ENCODE measurements around the gene SGMS2. TPM values are rescaled to one million over a fixed set of nuclear protein-coding genes. Genes with fewer than 3 reads are reported as not detected.

SGMS2 gene
- total and polyA plus RNA-seq, 2 experiments from 2014 or later, result 35.3 to 116 TPM

GRCh38 chr4:107800706-107801105 lies 24.0 kb upstream of the SGMS2 start:
- H3K4me2 ChIP-seq (ENCODE audit: unreplicated experiment), result no peak overlapping the region
- no peak overlapping the region for H3K4me3 ChIP-seq
- H3K9me3 ChIP-seq (ENCODE audit: low read depth), result no peaks in the 10 kb centered on the region
- WGBS, 2 experiments (ENCODE audit: low coverage in 1 of 2, low lambda C conversion rate in 2 of 2, missing lambda C conversion rate in 2 of 2), result 20 to 43% methylated on average over 1 of the region's 1 CpG
- no peaks in the 10 kb centered on the region for H3K36me3 ChIP-seq (ENCODE audit: low read depth)
- peaks cover 24% of the 10 kb centered on the region for H3K27me3 ChIP-seq (replicated peaks; ENCODE audit: insufficient read depth)
- no peaks in the 10 kb centered on the region for H4K20me1 ChIP-seq (ENCODE audit: insufficient read depth)
- H3K9ac ChIP-seq, result no peak overlapping the region
- H3K27ac ChIP-seq, result no peak overlapping the region
- H3K79me2 ChIP-seq (ENCODE audit: insufficient read depth), result no peaks in the 10 kb centered on the region
- H3K4me1 ChIP-seq (ENCODE audit: insufficient read depth), result peaks cover 13% of the 10 kb centered on the region
- DNase-seq, result no peak
- in situ Hi-C loops (cut with MboI), result no loop called here
- H3F3A ChIP-seq (ENCODE audit: insufficient read depth), result peaks cover 17% of the 10 kb centered on the region
- no peak overlapping the region for H2AFZ ChIP-seq
- H3K9me2 ChIP-seq (ENCODE audit: insufficient read depth), result no peaks in the 10 kb centered on the region
- TF ChIP-seq EZH2phosphoT487 (IDR thresholded peaks at IDR 0.05; ENCODE audit: insufficient read depth, low read depth), result no peak

- Histone ChIP-seq H3K36me3 (ENCODE audit: low read depth) (no peaks in the 10 kb centered on the region), H3K9ac (no peak overlapping the region), H2AFZ (no peak overlapping the region), H3K9me3 (ENCODE audit: low read depth) (no peaks in the 10 kb centered on the region), H3K9me2 (ENCODE audit: insufficient read depth) (no peaks in the 10 kb centered on the region), H3K79me2 (ENCODE audit: insufficient read depth) (no peaks in the 10 kb centered on the region), H3K27me3 (replicated peaks; ENCODE audit: insufficient read depth) (peaks cover 15% of the 10 kb centered on the region), H3F3A (ENCODE audit: insufficient read depth) (peaks cover 17% of the 10 kb centered on the region), H3K4me2 (ENCODE audit: unreplicated experiment) (no peak overlapping the region), H3K27ac (no peak overlapping the region), H3K4me3 (no peak overlapping the region), H3K4me1 (ENCODE audit: insufficient read depth) (peaks cover 13% of the 10 kb centered on the region), H4K20me1 (ENCODE audit: insufficient read depth) (no peaks in the 10 kb centered on the region)
- WGBS, 2 experiments (ENCODE audit: low coverage in 1 of 2, low lambda C conversion rate in 2 of 2, missing lambda C conversion rate in 2 of 2), result 58 to 67% methylated on average over 1 of the region's 1 CpG
- in situ Hi-C loops (cut with MboI), result no loop called here
- TF ChIP-seq EZH2phosphoT487 (IDR thresholded peaks at IDR 0.05; ENCODE audit: insufficient read depth, low read depth) (no peak), EZH2 (IDR thresholded peaks at IDR 0.05; ENCODE audit: insufficient read depth, poor library complexity, severe bottlenecking) (no peak)
- DNase-seq, result peak; percentile 76
These were observed 22.9 kb upstream of the SGMS2 start for GRCh38 chr4:107801766-107802211.

GRCh38 chr4:107804956-107805355 lies 19.8 kb upstream of the SGMS2 start:
- Histone ChIP-seq H3K4me3 (no peak overlapping the region), H2AFZ (no peak overlapping the region), H3K9me2 (ENCODE audit: insufficient read depth) (no peaks in the 10 kb centered on the region), H3K4me1 (ENCODE audit: insufficient read depth) (peaks cover 13% of the 10 kb centered on the region), H3K9me3 (ENCODE audit: low read depth) (no peaks in the 10 kb centered on the region), H3F3A (ENCODE audit: insufficient read depth) (peaks cover 17% of the 10 kb centered on the region), H3K4me2 (ENCODE audit: unreplicated experiment) (no peak overlapping the region), H3K27ac (no peak overlapping the region), H3K79me2 (ENCODE audit: insufficient read depth) (no peaks in the 10 kb centered on the region), H3K27me3 (replicated peaks; ENCODE audit: insufficient read depth) (peaks cover 7% of the 10 kb centered on the region), H3K9ac (no peak overlapping the region), H3K36me3 (ENCODE audit: low read depth) (no peaks in the 10 kb centered on the region), H4K20me1 (ENCODE audit: insufficient read depth) (no peaks in the 10 kb centered on the region)
- peak; percentile 4 for DNase-seq
- TF ChIP-seq EZH2 (IDR thresholded peaks at IDR 0.05; ENCODE audit: insufficient read depth, poor library complexity, severe bottlenecking), result no peak
- no peak for TF ChIP-seq EZH2phosphoT487 (IDR thresholded peaks at IDR 0.05; ENCODE audit: insufficient read depth, low read depth)
- in situ Hi-C loops (cut with MboI), result no loop called here
- 85 to 86% methylated on average over 3 of the region's 3 CpGs for WGBS, 2 experiments (ENCODE audit: low coverage in 1 of 2, low lambda C conversion rate in 2 of 2, missing lambda C conversion rate in 2 of 2)

GRCh38 chr4:107806196-107806595 lies 18.5 kb upstream of the SGMS2 start:
- H3K79me2 ChIP-seq (ENCODE audit: insufficient read depth), result no peaks in the 10 kb centered on the region
- no peak for DNase-seq
- H2AFZ ChIP-seq, result no peak overlapping the region
- in situ Hi-C loops (cut with MboI), result no loop called here
- H3K4me2 ChIP-seq (ENCODE audit: unreplicated experiment), result no peak overlapping the region
- peaks cover 14% of the 10 kb centered on the region for H3F3A ChIP-seq (ENCODE audit: insufficient read depth)
- no peaks in the 10 kb centered on the region for H3K9me2 ChIP-seq (ENCODE audit: insufficient read depth)
- H3K9ac ChIP-seq, result no peak overlapping the region
- H4K20me1 ChIP-seq (ENCODE audit: insufficient read depth), result no peaks in the 10 kb centered on the region
- no peak overlapping the region for H3K4me3 ChIP-seq
- no peak overlapping the region for H3K27ac ChIP-seq
- TF ChIP-seq EZH2phosphoT487 (IDR thresholded peaks at IDR 0.05; ENCODE audit: insufficient read depth, low read depth), result no peak
- TF ChIP-seq EZH2 (IDR thresholded peaks at IDR 0.05; ENCODE audit: insufficient read depth, poor library complexity, severe bottlenecking), result no peak
- peaks cover 7% of the 10 kb centered on the region for H3K27me3 ChIP-seq (replicated peaks; ENCODE audit: insufficient read depth)
- WGBS, 2 experiments (ENCODE audit: low coverage in 1 of 2, low lambda C conversion rate in 2 of 2, missing lambda C conversion rate in 2 of 2), result 21 to 26% methylated on average over 2 of the region's 2 CpGs
- no peaks in the 10 kb centered on the region for H3K9me3 ChIP-seq (ENCODE audit: low read depth)
- peaks cover 12% of the 10 kb centered on the region for H3K4me1 ChIP-seq (ENCODE audit: insufficient read depth)
- no peaks in the 10 kb centered on the region for H3K36me3 ChIP-seq (ENCODE audit: low read depth)

GRCh38 chr4:107808572-107808971 lies 16.2 kb upstream of the SGMS2 start:
- in situ Hi-C loops (cut with MboI), result no loop called here
- 92 to 96% methylated on average over 4 of the region's 4 CpGs for WGBS, 2 experiments (ENCODE audit: low coverage in 1 of 2, low lambda C conversion rate in 2 of 2, missing lambda C conversion rate in 2 of 2)
- no peak for DNase-seq

More at GRCh38 chr4:107808572-107808971, 16.2 kb upstream of the SGMS2 start:
- no peak for TF ChIP-seq EZH2phosphoT487 (IDR thresholded peaks at IDR 0.05; ENCODE audit: insufficient read depth, low read depth)
- no peak for TF ChIP-seq EZH2 (IDR thresholded peaks at IDR 0.05; ENCODE audit: insufficient read depth, poor library complexity, severe bottlenecking)
- H3K36me3 ChIP-seq (ENCODE audit: low read depth), result no peaks in the 10 kb centered on the region
- H3K4me3 ChIP-seq, result no peak overlapping the region
- H3K9me2 ChIP-seq (ENCODE audit: insufficient read depth), result no peaks in the 10 kb centered on the region
- no peak overlapping the region for H3K9ac ChIP-seq
- H3K9me3 ChIP-seq (ENCODE audit: low read depth), result no peaks in the 10 kb centered on the region
- H3K4me2 ChIP-seq (ENCODE audit: unreplicated experiment), result no peak overlapping the region
- H4K20me1 ChIP-seq (ENCODE audit: insufficient read depth), result no peaks in the 10 kb centered on the region
- no peaks in the 10 kb centered on the region for H3K4me1 ChIP-seq (ENCODE audit: insufficient read depth)
- H2AFZ ChIP-seq, result no peak overlapping the region
- no peaks in the 10 kb centered on the region for H3F3A ChIP-seq (ENCODE audit: insufficient read depth)
- H3K79me2 ChIP-seq (ENCODE audit: insufficient read depth), result no peaks in the 10 kb centered on the region
- no peak overlapping the region for H3K27ac ChIP-seq
- H3K27me3 ChIP-seq (replicated peaks; ENCODE audit: insufficient read depth), result peaks cover 7% of the 10 kb centered on the region

Data from GM23248 (cell line).